Neutrophil (primary cell): ENCODE results near the gene ABHD12.

Experiments used
- H3K27ac ChIP-seq: fragments of 200-600 bp; sonication (generic); 2 replicates; pipeline ENCODE4 v1.5.1; 2016; ENCODE audit warnings: mild to moderate bottlenecking, moderate library complexity
- H3K27me3 ChIP-seq: fragments of 200-600 bp; sonication (generic); 2 replicates; pipeline ENCODE4 v1.6.0; 2016; ENCODE audit warnings: mild to moderate bottlenecking
- H3K36me3 ChIP-seq: fragments of 200-600 bp; sonication (generic); 2 replicates; pipeline ENCODE4 v1.5.1; 2017
- H3K4me1 ChIP-seq, 2 experiments: fragments of 200-600 bp in 1 of 2; sonication (generic) in 1 of 2; 1 replicate in 1 of 2; 2 replicates in 1 of 2; pipeline versions ENCODE4 v1.5.1 to v1.6.1; 2013 to 2016; ENCODE audit warnings: low read depth in 1 of 2, low read length in 1 of 2, mild to moderate bottlenecking in 1 of 2, moderate library complexity in 1 of 2; ENCODE audit not compliant: control insufficient read depth in 1 of 2, insufficient read depth in 1 of 2
- H3K4me3 ChIP-seq, 2 experiments: fragments of 200-600 bp in 1 of 2; sonication (generic) in 1 of 2; 1 replicate in 1 of 2; 2 replicates in 1 of 2; pipeline ENCODE4 v1.5.1; 2013 to 2016; ENCODE audit warnings: low read depth in 1 of 2, low read length in 1 of 2, mild to moderate bottlenecking in 1 of 2, moderate library complexity in 1 of 2
- H3K9me3 ChIP-seq: fragments of 200-600 bp; sonication (generic); 2 replicates; pipeline ENCODE4 v1.5.1; 2016
- CTCF ChIP-seq: fragments of 200-600 bp; sonication (generic); IDR thresholded peaks from 2 replicates; pipeline ENCODE4 v1.5.1; 2016; ENCODE audit warnings: antibody characterized with exemption

Gene ABHD12

DNA sequence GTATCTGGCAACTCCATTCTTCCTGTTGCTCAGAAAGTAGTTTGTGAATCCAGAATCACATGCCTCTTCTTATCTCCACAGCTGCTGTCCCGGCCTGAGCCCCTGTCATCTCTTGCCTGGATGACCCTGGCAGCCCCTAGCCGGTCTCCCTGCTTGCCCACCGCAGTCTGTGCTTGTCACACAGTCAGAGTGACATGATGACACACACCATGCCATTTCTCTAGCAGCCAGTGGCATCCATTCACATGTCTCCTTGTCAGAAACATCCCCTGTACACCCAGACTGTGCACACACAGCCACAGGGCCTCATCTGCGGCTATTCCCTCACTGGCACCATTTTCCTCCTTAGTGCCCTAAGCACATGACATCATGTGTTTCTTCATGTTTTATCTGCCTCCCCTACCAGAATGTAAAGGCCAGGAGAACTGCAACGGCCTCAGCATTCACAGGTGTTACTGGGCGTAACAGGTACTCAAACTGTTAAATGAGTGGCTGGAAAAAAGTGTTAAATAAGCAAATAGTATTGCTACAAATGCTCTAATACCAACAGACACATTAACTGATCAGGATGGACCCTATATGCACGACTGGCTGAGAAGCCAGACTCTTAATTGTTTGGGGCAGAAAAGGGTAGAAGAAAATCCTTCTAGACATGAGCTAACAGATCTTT, 9.6 kb downstream of the ABHD12 start:
- no peak overlapping the region for H3K27ac ChIP-seq
- no peaks in the 10 kb centered on the region for H3K27me3 ChIP-seq
- H3K4me1 ChIP-seq: no peaks in the 10 kb centered on the region
- no peaks in the 10 kb centered on the region for H3K9me3 ChIP-seq
- H3K4me3 ChIP-seq: no peak overlapping the region
- no peak for TF ChIP-seq CTCF
- H3K36me3 ChIP-seq: no peaks in the 10 kb centered on the region

- Histone ChIP-seq H3K36me3 (no peaks in the 10 kb centered on the region), H3K4me3 (no peak overlapping the region), H3K27ac (no peak overlapping the region), H3K4me1 (no peaks in the 10 kb centered on the region), H3K9me3 (no peaks in the 10 kb centered on the region), H3K27me3 (no peaks in the 10 kb centered on the region)
- no peak for TF ChIP-seq CTCF
Measured at GRCh38 chr20:25378884-25379733, 11.5 kb downstream of the ABHD12 start.

- Histone ChIP-seq H3K27ac (no peak overlapping the region), H3K9me3 (no peaks in the 10 kb centered on the region), H3K36me3 (no peaks in the 10 kb centered on the region), H3K27me3 (no peaks in the 10 kb centered on the region), H3K4me1 (no peaks in the 10 kb centered on the region), H3K4me3 (no peak overlapping the region)
- TF ChIP-seq CTCF: no peak
Measured at GRCh38 chr20:25378189-25378883, 12.3 kb downstream of the ABHD12 start.

DNA sequence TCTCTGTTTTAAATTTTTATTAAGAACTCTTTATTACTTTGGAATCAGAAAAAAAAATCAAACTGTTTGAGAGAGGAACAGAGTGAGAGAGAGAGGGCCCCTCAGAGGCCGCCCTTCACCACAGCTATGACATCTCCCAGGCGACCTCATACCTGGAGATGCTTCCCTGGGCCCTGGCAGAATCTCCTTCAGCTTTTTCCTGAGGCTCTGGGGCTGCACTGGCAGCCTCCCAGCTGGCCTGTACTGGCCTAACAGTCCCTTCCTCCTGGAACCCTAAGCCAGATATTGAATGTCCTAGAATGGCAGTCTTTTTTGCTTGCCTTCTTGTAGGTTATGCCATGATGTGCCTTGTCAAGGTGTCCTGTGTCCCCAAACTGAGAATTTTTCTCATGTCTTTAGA, 13.7 kb downstream of the ABHD12 start:
- Histone ChIP-seq H3K4me3 (no peak overlapping the region), H3K36me3 (no peaks in the 10 kb centered on the region), H3K9me3 (no peaks in the 10 kb centered on the region), H3K27ac (no peak overlapping the region), H3K4me1 (no peaks in the 10 kb centered on the region), H3K27me3 (no peaks in the 10 kb centered on the region)
- no peak for TF ChIP-seq CTCF

GRCh38 chr20:25376236-25376635, 14.4 kb downstream of the ABHD12 start:
- Histone ChIP-seq H3K4me3 (no peak overlapping the region), H3K4me1 (no peaks in the 10 kb centered on the region), H3K27ac (no peak overlapping the region), H3K36me3 (no peaks in the 10 kb centered on the region), H3K27me3 (no peaks in the 10 kb centered on the region), H3K9me3 (no peaks in the 10 kb centered on the region)
- no peak for TF ChIP-seq CTCF
